ENCODE data around the gene MECR.

Gene MECR

DNA sequence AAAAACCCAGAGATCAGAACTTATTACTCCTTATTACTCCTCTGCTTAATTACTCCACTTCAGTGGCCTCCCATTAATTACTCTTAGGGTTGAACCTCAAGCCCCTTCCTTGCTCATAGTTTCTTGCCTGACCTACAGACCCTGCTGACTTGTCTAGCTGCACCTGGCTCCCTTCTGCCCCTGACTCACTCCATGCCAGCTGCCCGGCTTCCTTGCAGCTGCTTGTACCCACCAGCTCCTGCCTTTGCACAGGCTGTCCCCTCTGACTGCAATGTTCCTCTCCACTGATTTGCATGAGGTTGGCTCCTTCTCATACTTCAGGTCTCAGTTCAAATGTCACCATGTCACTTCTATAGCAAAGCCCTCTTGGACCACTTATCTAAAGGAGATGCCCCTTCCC lies 3.7 kb upstream of the MECR start:
- Histone ChIP-seq H3K4me1 (peaks cover 0 to 38% (median 28%) of the 10 kb centered on the region in 4 donors), H3K36me3 (no peaks in the 10 kb centered on the region), H3K27me3 (no peaks in the 10 kb centered on the region), H3K4me3 (no peak overlapping the region), H3K9me3 (no peaks in the 10 kb centered on the region), H3K27ac (no peak overlapping the region)
- intact Hi-C loops (cut with DNase I; ENCODE audit: low total_unique reads), result loop anchor here (5.0 kb wide), 1 partner anchor 1478 kb away; no protein-coding TSS in a partner anchor
- DNase-seq, result no peak
- TF ChIP-seq, protein P1, sequence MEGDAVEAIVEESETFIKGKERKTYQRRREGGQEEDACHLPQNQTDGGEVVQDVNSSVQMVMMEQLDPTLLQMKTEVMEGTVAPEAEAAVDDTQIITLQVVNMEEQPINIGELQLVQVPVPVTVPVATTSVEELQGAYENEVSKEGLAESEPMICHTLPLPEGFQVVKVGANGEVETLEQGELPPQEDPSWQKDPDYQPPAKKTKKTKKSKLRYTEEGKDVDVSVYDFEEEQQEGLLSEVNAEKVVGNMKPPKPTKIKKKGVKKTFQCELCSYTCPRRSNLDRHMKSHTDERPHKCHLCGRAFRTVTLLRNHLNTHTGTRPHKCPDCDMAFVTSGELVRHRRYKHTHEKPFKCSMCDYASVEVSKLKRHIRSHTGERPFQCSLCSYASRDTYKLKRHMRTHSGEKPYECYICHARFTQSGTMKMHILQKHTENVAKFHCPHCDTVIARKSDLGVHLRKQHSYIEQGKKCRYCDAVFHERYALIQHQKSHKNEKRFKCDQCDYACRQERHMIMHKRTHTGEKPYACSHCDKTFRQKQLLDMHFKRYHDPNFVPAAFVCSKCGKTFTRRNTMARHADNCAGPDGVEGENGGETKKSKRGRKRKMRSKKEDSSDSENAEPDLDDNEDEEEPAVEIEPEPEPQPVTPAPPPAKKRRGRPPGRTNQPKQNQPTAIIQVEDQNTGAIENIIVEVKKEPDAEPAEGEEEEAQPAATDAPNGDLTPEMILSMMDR (IDR thresholded peaks at IDR 0.05), result no peak

DNA sequence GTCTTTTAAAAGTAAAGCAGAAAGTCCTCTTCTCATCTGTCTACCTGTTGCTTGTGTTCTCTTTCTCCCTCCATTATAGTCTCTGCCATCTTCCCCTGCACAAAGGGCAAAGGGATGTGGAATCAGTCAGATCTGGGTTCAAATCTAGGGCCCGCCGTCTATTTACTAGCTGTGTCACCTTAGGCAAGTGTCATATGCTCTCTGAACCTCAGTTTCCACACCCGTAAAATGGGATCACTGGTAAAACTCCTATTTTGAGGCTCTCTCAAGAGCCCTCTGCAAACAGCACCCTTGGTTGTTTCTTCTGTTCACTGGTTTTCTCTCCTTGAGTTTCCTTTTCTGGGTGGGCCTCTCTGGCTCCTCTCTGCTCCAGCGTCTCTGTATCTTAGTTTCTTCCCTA lies 3.0 kb upstream of the MECR start:
- H3K4me1 ChIP-seq, result peaks cover 0 to 44% (median 27%) of the 10 kb centered on the region in 4 donors
- intact Hi-C loops (cut with DNase I; ENCODE audit: low total_unique reads), result loop anchor here (5.0 kb wide), 1 partner anchor 1479 kb away; no protein-coding TSS in a partner anchor

DNA sequence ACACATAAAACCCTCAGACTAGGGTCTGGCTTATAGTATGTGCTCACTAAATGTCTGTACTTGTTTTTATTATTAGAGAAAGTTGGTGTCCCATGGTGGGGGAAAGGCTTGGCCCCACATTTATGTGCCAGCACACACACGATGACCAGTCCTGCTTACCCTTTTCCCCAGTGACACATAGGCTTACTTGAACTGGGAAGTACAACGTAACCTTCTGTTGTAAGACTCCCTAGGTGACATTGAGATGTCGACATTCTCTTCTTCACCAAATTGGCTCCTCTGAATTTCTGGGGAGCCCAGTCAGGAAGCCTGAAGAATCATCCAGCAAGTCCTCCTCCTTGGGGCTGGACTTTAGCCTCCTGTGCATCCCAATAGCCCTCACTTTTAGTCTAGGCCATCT lies 1.7 kb upstream of the MECR start:
- DNase-seq, result no peak
- Histone ChIP-seq H3K27ac (no peak overlapping the region), H3K9me3 (no peaks in the 10 kb centered on the region), H3K27me3 (no peaks in the 10 kb centered on the region), H3K36me3 (no peaks in the 10 kb centered on the region), H3K4me3 (no peak overlapping the region), H3K4me1 (peaks cover 0 to 37% (median 20%) of the 10 kb centered on the region in 4 donors)
- intact Hi-C loops (cut with DNase I; ENCODE audit: low total_unique reads), result loop anchor here (5.0 kb wide), 1 partner anchor 1480 kb away; no protein-coding TSS in a partner anchor
- TF ChIP-seq, protein P1 (IDR thresholded peaks at IDR 0.05), result no peak

More for the DNA sequence above, 3.0 kb upstream of the MECR start:
- Histone ChIP-seq H3K4me3 (no peak overlapping the region), H3K27me3 (no peaks in the 10 kb centered on the region), H3K27ac (no peak overlapping the region), H3K36me3 (no peaks in the 10 kb centered on the region), H3K9me3 (no peaks in the 10 kb centered on the region)
- TF ChIP-seq, protein P1 (IDR thresholded peaks at IDR 0.05), result no peak
- no peak for DNase-seq

DNA sequence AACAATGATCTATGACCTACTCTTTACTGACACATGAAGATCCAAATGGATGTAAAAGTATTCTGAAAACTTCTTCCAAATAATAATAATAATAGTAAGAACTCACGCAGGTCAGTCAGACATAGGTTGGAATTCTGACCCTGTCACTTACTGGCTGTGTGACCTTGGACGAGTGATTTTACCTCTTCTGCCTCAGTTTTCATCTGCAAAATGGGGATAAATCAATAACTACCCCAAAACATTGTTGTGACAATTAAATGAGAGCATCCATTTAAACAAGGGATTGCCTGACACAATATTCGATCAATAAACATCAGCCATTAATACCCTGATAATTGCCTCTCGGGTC lies 556 bp downstream of the MECR start:
- DNase-seq, result no peak
- H3K27me3 ChIP-seq, result no peaks in the 10 kb centered on the region
- H3K4me1 ChIP-seq, result peaks cover 0 to 21% (median 13%) of the 10 kb centered on the region in 4 donors
- H3K27ac ChIP-seq, result peak overlapping the region; percentile 69 to 71
- intact Hi-C loops (cut with DNase I; ENCODE audit: low total_unique reads), result loop anchor here (5.0 kb wide), 1 partner anchor 1482 kb away; no protein-coding TSS in a partner anchor
- no peaks in the 10 kb centered on the region for H3K9me3 ChIP-seq
- TF ChIP-seq, protein P1 (IDR thresholded peaks at IDR 0.05), result no peak
- H3K36me3 ChIP-seq, result peaks cover 0 to 2% (median 0%) of the 10 kb centered on the region in 3 donors
- peak overlapping the region; percentile 65 to 81 for H3K4me3 ChIP-seq

DNA sequence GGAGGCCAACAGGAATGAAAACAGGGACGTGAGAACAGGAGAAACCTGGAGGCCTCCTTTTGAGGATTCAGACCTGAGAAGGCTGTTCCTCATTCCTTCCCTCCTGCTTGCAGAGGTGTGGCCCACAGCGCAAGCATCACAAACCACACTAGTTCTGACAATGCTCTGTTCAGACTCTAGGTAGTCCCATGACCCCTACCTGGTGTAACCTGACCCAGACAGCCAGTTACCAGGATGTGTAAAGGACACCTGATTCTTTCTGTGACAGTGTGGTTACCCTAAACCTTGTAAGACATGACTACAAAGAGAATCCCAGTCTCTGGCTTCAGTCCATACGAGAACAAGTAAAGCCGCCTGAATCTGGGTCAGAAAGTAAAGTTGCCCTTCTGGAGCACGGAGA lies 3.2 kb downstream of the MECR start:
- no peak for DNase-seq
- TF ChIP-seq, protein P1 (IDR thresholded peaks at IDR 0.05), result no peak
- intact Hi-C loops (cut with DNase I; ENCODE audit: low total_unique reads), result no loop called here

DNA sequence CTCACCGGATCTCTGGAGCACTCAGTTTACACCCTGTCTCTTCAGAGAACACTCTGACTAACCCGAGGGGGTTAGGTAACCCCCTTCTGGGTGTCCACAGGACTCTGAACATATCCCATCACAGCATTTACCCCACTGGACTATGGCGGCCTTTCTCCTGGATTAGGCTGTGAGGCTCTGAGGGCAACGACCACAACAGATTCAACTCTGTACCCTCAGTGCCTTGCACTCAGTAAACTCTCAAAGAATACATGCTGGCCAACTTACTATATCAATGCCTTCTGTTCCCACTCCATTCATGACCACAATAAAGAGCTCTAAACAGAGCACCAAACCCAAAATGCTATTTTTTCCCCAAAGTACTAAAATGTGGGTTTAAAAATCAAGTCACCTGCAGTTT lies 5.4 kb downstream of the MECR start:
- Histone ChIP-seq H3K27me3 (no peaks in the 10 kb centered on the region), H3K36me3 (peaks cover 0 to 36% (median 25%) of the 10 kb centered on the region in 3 donors), H3K27ac (no peak overlapping the region), H3K4me3 (no peak overlapping the region), H3K4me1 (peaks cover 0 to 15% (median 7%) of the 10 kb centered on the region in 4 donors), H3K9me3 (no peaks in the 10 kb centered on the region)
- intact Hi-C loops (cut with DNase I; ENCODE audit: low total_unique reads), result no loop called here
- no peak for DNase-seq
- TF ChIP-seq, protein P1 (IDR thresholded peaks at IDR 0.05), result no peak

More for the DNA sequence above, 3.2 kb downstream of the MECR start:
- Histone ChIP-seq H3K27ac (no peak overlapping the region), H3K9me3 (no peaks in the 10 kb centered on the region), H3K4me1 (peaks cover 0 to 21% (median 13%) of the 10 kb centered on the region in 4 donors), H3K27me3 (no peaks in the 10 kb centered on the region), H3K36me3 (peaks cover 0 to 28% (median 18%) of the 10 kb centered on the region in 3 donors), H3K4me3 (no peak overlapping the region)

Data from tibial artery (tissue), 4 donors.